Endothelial cell of umbilical vein (primary cell): ENCODE data around the gene ALG12. TPM values are rescaled to one million over a fixed set of nuclear protein-coding genes. Genes with fewer than 3 reads are reported as not detected.

ENCODE experiments used
- BruUV-seq: library from RNA; stranded (reverse); fragments of 400-500 nt; replicated peaks from 2 replicates; lab custom pipeline; 2021; lab: Mats Ljungman, UMichigan
- CTCF ChIA-PET: fragments of 300-600, 350-600 bp; sonication (Branson Sonifier 250); formaldehyde crosslinking; loops from one replicate; lab custom pipeline; 2021; ENCODE audit warnings: antibody characterized with exemption, inconsistent platforms; lab: Charles Lee
- POLR2A ChIA-PET: fragments of 300-600, 350-600 bp; sonication (Branson Sonifier 250); formaldehyde crosslinking; loops from one replicate; lab custom pipeline; 2021; ENCODE audit warnings: antibody characterized with exemption, inconsistent platforms; lab: Charles Lee
- DNase-seq: peaks from one replicate; pipeline ENCODE4 v3.0.0-alpha.2; 2011; ENCODE audit warnings: low read depth, low spot score
- FAIRE-seq: peaks from 2 replicates; lab custom pipeline; 2011; peaks lifted over from hg19 to GRCh38; lab: Jason Lieb, UNC
- H2AFZ ChIP-seq: 2 replicates; pipeline ENCODE4 v1.6.0; 2012; ENCODE audit warnings: low read depth, low read length, control low read depth, inconsistent platforms
- H3K27ac ChIP-seq: 2 replicates; pipeline ENCODE4 v1.5.1; 2011; ENCODE audit warnings: low read depth, mild to moderate bottlenecking, control low read depth, low read length, moderate library complexity; ENCODE audit not compliant: insufficient read depth
- H3K27me3 ChIP-seq, 2 experiments: 2 replicates each; pipeline versions ENCODE4 v1.6.0 to v1.6.1; 2011; ENCODE audit warnings: low read length in 2 of 2, mixed read lengths in 1 of 2; ENCODE audit not compliant: control insufficient read depth in 2 of 2, insufficient read depth in 2 of 2
- H3K36me3 ChIP-seq, 2 experiments: 2 replicates in 1 of 2; 3 replicates in 1 of 2; pipeline ENCODE4 v1.5.1; 2011; ENCODE audit warnings: low read length in 2 of 2, mild to moderate bottlenecking in 1 of 2, moderate library complexity in 1 of 2; ENCODE audit not compliant: control insufficient read depth in 2 of 2, insufficient read depth in 2 of 2; ENCODE audit errors: extremely low read depth in 1 of 2
- H3K4me1 ChIP-seq: 3 replicates; pipeline ENCODE4 v1.5.1; 2011; ENCODE audit warnings: mild to moderate bottlenecking, low read length; ENCODE audit not compliant: control insufficient read depth, insufficient read depth; ENCODE audit errors: extremely low read depth
- H3K4me2 ChIP-seq: 2 replicates; pipeline ENCODE4 v1.6.1; 2011; ENCODE audit warnings: low read length, control low read depth, mixed read lengths; ENCODE audit not compliant: insufficient read depth
- H3K4me3 ChIP-seq, 3 experiments: fragments of 200-600 bp in 1 of 3; sonication (generic), shearing (Covaris generic) in 1 of 3; replicated peaks in 1 of 3; 2 replicates each; pipeline ENCODE4 v1.5.1; 2011 to 2016; ENCODE audit warnings: control low read depth in 3 of 3, low read length in 3 of 3, mild to moderate bottlenecking in 2 of 3, inconsistent platforms in 1 of 3, low read depth in 1 of 3, moderate library complexity in 1 of 3; ENCODE audit not compliant: insufficient read depth in 1 of 3
- H3K79me2 ChIP-seq: 2 replicates; pipeline ENCODE4 v1.6.0; 2012; ENCODE audit warnings: low read length, inconsistent platforms; ENCODE audit not compliant: control insufficient read depth, insufficient read depth
- H3K9ac ChIP-seq: replicated peaks from 2 replicates; pipeline ENCODE3; 2011; ENCODE audit warnings: low read length, control low read depth; ENCODE audit not compliant: insufficient read depth; ENCODE audit errors: extremely low read depth
- H3K9me1 ChIP-seq: replicated peaks from 3 replicates; pipeline ENCODE4 v1.6.0; 2011; ENCODE audit warnings: mild to moderate bottlenecking, low read length; ENCODE audit not compliant: control insufficient read depth, insufficient read depth; ENCODE audit errors: extremely low read depth
- H3K9me3 ChIP-seq: replicated peaks from 2 replicates; pipeline ENCODE4 v1.5.1; 2012; ENCODE audit warnings: low read length, inconsistent platforms; ENCODE audit not compliant: control insufficient read depth, insufficient read depth
- H4K20me1 ChIP-seq: replicated peaks from 2 replicates; pipeline ENCODE3; 2011; ENCODE audit warnings: mild to moderate bottlenecking, low read length; ENCODE audit not compliant: control insufficient read depth, insufficient read depth; ENCODE audit errors: extremely low read depth
- EZH2 ChIP-seq: IDR thresholded peaks from 2 replicates; pipeline ENCODE4 v1.6.1; 2012; ENCODE audit warnings: borderline replicate concordance, low read depth, mild to moderate bottlenecking, moderate library complexity, low read length, inconsistent platforms; ENCODE audit not compliant: severe bottlenecking
- FOS ChIP-seq: IDR thresholded peaks from 2 replicates; pipeline ENCODE4 v1.6.1; 2011; ENCODE audit warnings: mild to moderate bottlenecking, low read length, moderate library complexity, borderline replicate concordance; ENCODE audit not compliant: insufficient read depth
- GATA2 ChIP-seq: IDR thresholded peaks from 2 replicates; pipeline ENCODE4 v1.7.0; 2011; ENCODE audit warnings: low read depth, mild to moderate bottlenecking, moderate library complexity, mixed read lengths, low read length; ENCODE audit not compliant: insufficient read length, insufficient read depth
- JUN ChIP-seq: IDR thresholded peaks from 2 replicates; pipeline ENCODE4 v1.6.1; 2011; ENCODE audit warnings: borderline replicate concordance, low read depth; ENCODE audit not compliant: insufficient read length, insufficient read depth
- MYC ChIP-seq: IDR thresholded peaks from one replicate; pipeline ENCODE4 v1.6.1; 2011; ENCODE audit warnings: mild to moderate bottlenecking, low read depth, low read length
- POLR2A ChIP-seq: IDR thresholded peaks from 2 replicates; pipeline ENCODE4 v1.6.1; 2012; ENCODE audit warnings: low read depth, mild to moderate bottlenecking, control low read depth, low read length
- POLR2AphosphoS5 ChIP-seq: IDR thresholded peaks from 2 replicates; pipeline ENCODE4 v1.6.1; 2012; ENCODE audit warnings: low read depth, mild to moderate bottlenecking, control low read depth, low read length, moderate library complexity; ENCODE audit not compliant: insufficient read depth
- dilution Hi-C: fragments of 300-500 bp; cut with MboI; formaldehyde crosslinking; loops from one replicate; pipeline ENCODE4 v1.15.0; 2019; ENCODE audit warnings: low sequenced_read_pairs; ENCODE audit not compliant: extremely low pct_ligation_motif_present
- intact Hi-C: fragments of 100-400 bp; cut with micrococcal nuclease; formaldehyde crosslinking; loops from one replicate; pipeline ENCODE4 v1.10.0; 2022
- polyA plus RNA-seq, 4 experiments: library from polyadenylated mRNA; depleted of rRNA in 3 of 4; stranded (reverse) in 3 of 4; unstranded in 1 of 4; fragments of >200 nt; gene quantifications; 2 replicates each; pipeline versions ENCODE4 v1.2.1 to v1.2.3, GENCODE V29; 2011 to 2012; ENCODE audit warnings: missing spikeins in 1 of 4
- total RNA-seq: library from RNA; stranded (reverse); gene quantifications from 2 replicates; pipeline ENCODE4 v1.2.3, GENCODE V29; 2021
- TF ChIP-seq, protein P1 (sequence below), 2 donors: IDR thresholded peaks; 1 replicate in 1 of 2; 2 replicates in 1 of 2; pipeline ENCODE4 v1.5.1; 2011; ENCODE audit warnings: low read length in 2 of 2, mild to moderate bottlenecking in 2 of 2, moderate library complexity in 2 of 2, control low read depth in 1 of 2, inconsistent platforms in 1 of 2, low read depth in 1 of 2; ENCODE audit not compliant: insufficient read depth in 1 of 2; ENCODE audit errors: extremely low read depth in 1 of 2
- TF ChIP-seq, protein P2 (sequence below): IDR thresholded peaks from 2 replicates; pipeline ENCODE4 v1.6.1; 2011; ENCODE audit not compliant: insufficient read depth, insufficient read length

ALG12 gene
- total and polyA plus RNA-seq, 2 donors (not counting 3 experiments of a cell fraction or from before 2014, with no cell fraction given), result 14.6 to 18.0 TPM

DNA sequence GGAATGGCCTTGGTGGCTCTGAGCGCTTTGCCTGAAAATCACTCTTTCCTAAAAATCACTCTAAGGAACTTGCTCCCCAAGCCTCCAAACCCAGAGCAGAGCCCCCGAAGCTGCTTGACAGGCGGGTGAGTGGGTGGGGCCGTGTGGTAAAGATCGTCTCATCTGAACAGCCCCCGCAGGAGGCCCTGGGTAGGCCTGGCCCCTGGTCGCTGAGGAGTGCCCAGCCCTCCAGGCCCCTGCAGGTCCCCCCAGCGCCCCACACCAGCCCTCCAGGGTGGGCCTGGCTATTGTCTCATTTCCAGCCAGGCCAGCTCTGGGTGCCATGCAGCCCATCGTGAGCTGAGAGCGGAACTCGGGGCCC, 25.1 kb upstream of the ALG12 start:
- H3K9ac ChIP-seq, result no peak overlapping the region
- H3K4me2 ChIP-seq, result no peak overlapping the region
- DNase-seq, result no peak
- no peaks in the 10 kb centered on the region for H3K9me1 ChIP-seq
- no peaks in the 10 kb centered on the region for H3K36me3 ChIP-seq
- TF ChIP-seq, protein P1, sequence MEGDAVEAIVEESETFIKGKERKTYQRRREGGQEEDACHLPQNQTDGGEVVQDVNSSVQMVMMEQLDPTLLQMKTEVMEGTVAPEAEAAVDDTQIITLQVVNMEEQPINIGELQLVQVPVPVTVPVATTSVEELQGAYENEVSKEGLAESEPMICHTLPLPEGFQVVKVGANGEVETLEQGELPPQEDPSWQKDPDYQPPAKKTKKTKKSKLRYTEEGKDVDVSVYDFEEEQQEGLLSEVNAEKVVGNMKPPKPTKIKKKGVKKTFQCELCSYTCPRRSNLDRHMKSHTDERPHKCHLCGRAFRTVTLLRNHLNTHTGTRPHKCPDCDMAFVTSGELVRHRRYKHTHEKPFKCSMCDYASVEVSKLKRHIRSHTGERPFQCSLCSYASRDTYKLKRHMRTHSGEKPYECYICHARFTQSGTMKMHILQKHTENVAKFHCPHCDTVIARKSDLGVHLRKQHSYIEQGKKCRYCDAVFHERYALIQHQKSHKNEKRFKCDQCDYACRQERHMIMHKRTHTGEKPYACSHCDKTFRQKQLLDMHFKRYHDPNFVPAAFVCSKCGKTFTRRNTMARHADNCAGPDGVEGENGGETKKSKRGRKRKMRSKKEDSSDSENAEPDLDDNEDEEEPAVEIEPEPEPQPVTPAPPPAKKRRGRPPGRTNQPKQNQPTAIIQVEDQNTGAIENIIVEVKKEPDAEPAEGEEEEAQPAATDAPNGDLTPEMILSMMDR (IDR thresholded peaks at IDR 0.05; ENCODE audit: extremely low read depth in 1 of 2, insufficient read depth in 1 of 2, low read depth in 1 of 2, low read length in 2 of 2), result no peak
- TF ChIP-seq MYC (no peak), FOS (no peak), JUN (no peak), POLR2AphosphoS5 (no peak), EZH2 (no peak), GATA2 (no peak), POLR2A (no peak)
- TF ChIP-seq, protein P2, sequence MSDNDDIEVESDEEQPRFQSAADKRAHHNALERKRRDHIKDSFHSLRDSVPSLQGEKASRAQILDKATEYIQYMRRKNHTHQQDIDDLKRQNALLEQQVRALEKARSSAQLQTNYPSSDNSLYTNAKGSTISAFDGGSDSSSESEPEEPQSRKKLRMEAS, result no peak
- H3K27me3 ChIP-seq, result no peaks in the 10 kb centered on the region
- H3K4me1 ChIP-seq, result peaks cover 9% of the 10 kb centered on the region
- no peak overlapping the region for H2AFZ ChIP-seq
- CTCF ChIA-PET, result interaction anchor here (0.9 to 1.5 kb wide), 3 partner anchors 9 to 87 kb away, joined by 3 to 4 read pairs (median 3); no protein-coding TSS in a partner anchor
- H3K27ac ChIP-seq, result no peak overlapping the region
- no TSS peak for BruUV-seq
- dilution Hi-C loops, result no loop called here
- intact Hi-C loops, result no loop called here
- no peak overlapping the region for H3K4me3 ChIP-seq
- H3K79me2 ChIP-seq, result no peaks in the 10 kb centered on the region
- POLR2A ChIA-PET, result no interaction called here
- no peaks in the 10 kb centered on the region for H4K20me1 ChIP-seq
- H3K9me3 ChIP-seq, result no peaks in the 10 kb centered on the region
- no peak for FAIRE-seq
